Left colon (tissue), 2 donors: ENCODE measurements around the gene AGBL3. TPM values are rescaled to one million over a fixed set of nuclear protein-coding genes. Genes with fewer than 3 reads are reported as not detected.
"Not testable (repeated sequence)": the region's sequence is repeated elsewhere in the genome, so short reads cannot be mapped to it uniquely, and the experiment has no call there.

ENCODE experiments used
- ATAC-seq: fragments of 200-7000 bp; cut with Tn5 transposase; one replicate; pipeline ENCODE4 v1.9.1; 2020; ENCODE audit warnings: mild to moderate bottlenecking, moderate library complexity
- DNase-seq, 2 donors: peaks; one replicate each; pipeline ENCODE4 v3.0.0-alpha.2; 2020
- intact Hi-C, 2 donors: fragments of 100-400 bp; cut with DNase I in 1 of 2; cut with micrococcal nuclease in 1 of 2; formaldehyde crosslinking; loops; one replicate each; pipeline versions ENCODE4 v1.11.2 to v1.14.0; 2022; cut with DNase I, micrococcal nuclease
- total RNA-seq, 2 donors: library from RNA; stranded (reverse); fragmentation: NEBNext Ultra II Directional; extraction: Animal tissue kit (Norgen Biotek cat#: 25700); gene quantifications; one replicate each; pipeline ENCODE4 v1.2.1, GENCODE V29; 2021
- donor health status: DM: no; HTN: no; CAD: no.
- donor health status: DM: yes; HTN: yes; CAD: no.

The AGBL3 gene
- total RNA-seq, 2 donors from 2014 or later: 0.64 to 0.78 TPM

GRCh38 chr7:135111379-135111778, 125.1 kb downstream of the AGBL3 start:
- intact Hi-C loops: loop anchor here in 1 of 2 donors (10.0 kb wide), 1 partner anchor 47 kb away; no protein-coding TSS in a partner anchor
- DNase-seq (no peak), ATAC-seq (no peak)

GRCh38 chr7:135114622-135115021, 128.3 kb downstream of the AGBL3 start:
- intact Hi-C loops: loop anchor here in 1 of 2 donors (10.0 kb wide), 1 partner anchor 50 kb away; no protein-coding TSS in a partner anchor
- no peak for DNase-seq
- no peak for ATAC-seq

GRCh38 chr7:135117096-135117495, 130.8 kb downstream of the AGBL3 start:
- intact Hi-C loops: loop anchor here in 1 of 2 donors (10.0 kb wide), 1 partner anchor 52 kb away; no protein-coding TSS in a partner anchor
- ATAC-seq (no peak), DNase-seq (no peak)

GRCh38 chr7:135121868-135122267, 135.6 kb downstream of the AGBL3 start:
- intact Hi-C loops: no loop called here
- no peak for ATAC-seq
- DNase-seq: no peak

- ATAC-seq, intact Hi-C loops, DNase-seq: not testable (repeated sequence)
Measured at GRCh38 chr7:135124631-135125030, 138.3 kb downstream of the AGBL3 start.

GRCh38 chr7:135128931-135129330, 142.6 kb downstream of the AGBL3 start:
- intact Hi-C loops: no loop called here
- no peak for DNase-seq
- ATAC-seq: no peak

GRCh38 chr7:135129579-135129978, 143.3 kb downstream of the AGBL3 start:
- ATAC-seq (no peak), DNase-seq (no peak)
- intact Hi-C loops: no loop called here

GRCh38 chr7:135143885-135144668, 157.8 kb downstream of the AGBL3 start:
- ATAC-seq (no peak), DNase-seq (no peak)
- intact Hi-C loops: no loop called here

- peak; percentile 18 for ATAC-seq
- intact Hi-C loops: loop anchor here in 1 of 2 donors (5.0 kb wide), 1 partner anchor 160 kb away; the partner anchor contains the start of gene AGBL3
Measured at GRCh38 chr7:135147341-135147898, 161.1 kb downstream of the AGBL3 start.

GRCh38 chr7:135147899-135148721, 161.8 kb downstream of the AGBL3 start, which contains the start of gene TMEM140:
Gene TMEM140, plus strand, starts transcription at chr7:135148072. Its CDS starts 16,370 bp downstream, at chr7:135164442.
- peak; percentile 94 for ATAC-seq
- intact Hi-C loops: loop anchor here in 1 of 2 donors (5.0 kb wide), 1 partner anchor 161 kb away; the partner anchor contains the start of gene AGBL3

More at GRCh38 chr7:135147341-135147898, 161.1 kb downstream of the AGBL3 start:
- no peak for DNase-seq

GRCh38 chr7:135150072-135150782, 163.9 kb downstream of the AGBL3 start:
- intact Hi-C loops: no loop called here
- ATAC-seq (no peak), DNase-seq (no peak)

More at GRCh38 chr7:135147899-135148721, 161.8 kb downstream of the AGBL3 start, which contains the start of gene TMEM140:
- peak; percentile 58 to 68 for DNase-seq

- DNase-seq: no peak
- intact Hi-C loops: no loop called here
- ATAC-seq: no peak
Measured at GRCh38 chr7:135151132-135151531, 164.8 kb downstream of the AGBL3 start.

- intact Hi-C loops: no loop called here
- DNase-seq: no peak
- ATAC-seq: no peak
Measured at GRCh38 chr7:135151533-135151932, 165.2 kb downstream of the AGBL3 start.

GRCh38 chr7:135152442-135152841, 166.1 kb downstream of the AGBL3 start:
- intact Hi-C loops: no loop called here
- ATAC-seq: no peak
- no peak for DNase-seq

GRCh38 chr7:135154734-135155133, 168.4 kb downstream of the AGBL3 start:
- DNase-seq (no peak), ATAC-seq (no peak)
- intact Hi-C loops: no loop called here

- intact Hi-C loops: no loop called here
- ATAC-seq (no peak), DNase-seq (no peak)
Measured at GRCh38 chr7:135156290-135156689, 170.0 kb downstream of the AGBL3 start.

GRCh38 chr7:135158141-135158655, 171.9 kb downstream of the AGBL3 start:
- intact Hi-C loops: no loop called here
- DNase-seq (no peak), ATAC-seq (no peak)

GRCh38 chr7:135158874-135159273, 172.6 kb downstream of the AGBL3 start:
- intact Hi-C loops: no loop called here
- ATAC-seq (no peak), DNase-seq (no peak)
